Measurements from ENCODE around the gene NHERF1.

GRCh38 chr17:74775409-74776043 is 27.1 kb downstream of the NHERF1 start:
- TF ChIP-seq CTCF (IDR thresholded peaks at IDR 0.05) (no peak), EP300 (IDR thresholded peaks at IDR 0.05) (no peak), POLR2A (IDR thresholded peaks at IDR 0.05) (no peak), POLR2AphosphoS5 (IDR thresholded peaks at IDR 0.05) (no peak)

All from suprapubic skin (tissue), 4 donors.